Neuronal stem cell (in vitro differentiated cells): ENCODE measurements around the gene ELMOD3.

Source experiments
- DNase-seq: peaks from one replicate; pipeline ENCODE4 v3.0.0-alpha.2; 2013; ENCODE audit warnings: low spot score
- H2AFZ ChIP-seq: one replicate; pipeline ENCODE4 v1.6.1; 2013; ENCODE audit warnings: mild to moderate bottlenecking, low read length, inconsistent platforms
- H2AK5ac ChIP-seq: 2 replicates; pipeline ENCODE4 v1.6.1; 2013; ENCODE audit warnings: low read depth, mild to moderate bottlenecking, inconsistent platforms, low read length, moderate library complexity, mixed read lengths
- H2BK120ac ChIP-seq: 2 replicates; pipeline ENCODE4 v1.6.1; 2013; ENCODE audit warnings: low read depth, mild to moderate bottlenecking, inconsistent platforms, low read length, moderate library complexity, mixed read lengths
- H2BK12ac ChIP-seq: one replicate; pipeline ENCODE4 v1.6.1; 2013; ENCODE audit warnings: low read length, inconsistent platforms
- H2BK15ac ChIP-seq: 2 replicates; pipeline ENCODE4 v1.6.1; 2013; ENCODE audit warnings: mild to moderate bottlenecking, low read length, inconsistent platforms, mixed read lengths
- H2BK5ac ChIP-seq: one replicate; pipeline ENCODE4 v1.6.1; 2013; ENCODE audit warnings: inconsistent platforms, mild to moderate bottlenecking, low read length, moderate library complexity
- H3K14ac ChIP-seq: one replicate; pipeline ENCODE4 v1.6.1; 2013; ENCODE audit warnings: low read length, inconsistent platforms
- H3K18ac ChIP-seq: 2 replicates; pipeline ENCODE4 v1.6.1; 2013; ENCODE audit warnings: low read length, inconsistent platforms
- H3K23ac ChIP-seq: 2 replicates; pipeline ENCODE4 v1.6.1; 2013; ENCODE audit warnings: low read depth, mild to moderate bottlenecking, mixed read lengths, low read length, inconsistent platforms; ENCODE audit not compliant: poor library complexity
- H3K27ac ChIP-seq: replicated peaks from 3 replicates; pipeline ENCODE4 v1.5.1; 2013; ENCODE audit warnings: low read length, inconsistent platforms
- H3K27me3 ChIP-seq, 3 experiments: 2 replicates each; pipeline ENCODE4 v1.6.1; 2013; ENCODE audit warnings: low read length in 3 of 3, mild to moderate bottlenecking in 2 of 3, inconsistent platforms in 1 of 3, low read depth in 1 of 3, mixed read lengths in 1 of 3, moderate library complexity in 1 of 3; ENCODE audit not compliant: control insufficient read depth in 3 of 3, insufficient read depth in 3 of 3
- H3K36me3 ChIP-seq, 2 donors: replicated peaks in 1 of 2; 2 replicates each; pipeline ENCODE4 v1.6.1; 2013; ENCODE audit warnings: low read length in 2 of 2; ENCODE audit not compliant: control insufficient read depth in 2 of 2, insufficient read depth in 2 of 2
- H3K4ac ChIP-seq: 2 replicates; pipeline ENCODE4 v1.6.1; 2013; ENCODE audit warnings: inconsistent platforms, mild to moderate bottlenecking, low read length, moderate library complexity
- H3K4me1 ChIP-seq, 2 donors: 1 replicate in 1 of 2; 2 replicates in 1 of 2; pipeline ENCODE4 v1.6.1; 2013; ENCODE audit warnings: low read length in 2 of 2, low read depth in 1 of 2; ENCODE audit not compliant: control insufficient read depth in 2 of 2, insufficient read depth in 1 of 2
- H3K4me2 ChIP-seq: one replicate; pipeline ENCODE4 v1.6.1; 2013; ENCODE audit warnings: mild to moderate bottlenecking, low read length, inconsistent platforms; ENCODE audit not compliant: insufficient read depth, poor library complexity, severe bottlenecking
- H3K4me3 ChIP-seq, 2 donors: 2 replicates each; pipeline ENCODE4 v1.5.1; 2013; ENCODE audit warnings: low read length in 2 of 2, mild to moderate bottlenecking in 2 of 2, inconsistent platforms in 1 of 2, moderate library complexity in 1 of 2
- H3K79me1 ChIP-seq: one replicate; pipeline ENCODE4 v1.6.1; 2013; ENCODE audit warnings: low read depth, mild to moderate bottlenecking, inconsistent platforms, low read length, moderate library complexity
- H3K9ac ChIP-seq: one replicate; pipeline ENCODE4 v1.6.1; 2013; ENCODE audit warnings: mild to moderate bottlenecking, low read depth, low read length, inconsistent platforms; ENCODE audit not compliant: poor library complexity
- H3K9me3 ChIP-seq, 2 donors: replicated peaks in 1 of 2; 2 replicates each; pipeline versions ENCODE3 to v1.6.1; 2013; ENCODE audit warnings: low read length in 2 of 2, mild to moderate bottlenecking in 2 of 2, inconsistent platforms in 1 of 2, low read depth in 1 of 2, mixed read lengths in 1 of 2, moderate library complexity in 1 of 2; ENCODE audit not compliant: control insufficient read depth in 2 of 2, insufficient read depth in 1 of 2
- H4K8ac ChIP-seq: one replicate; pipeline ENCODE4 v1.6.1; 2013; ENCODE audit warnings: low read depth, mild to moderate bottlenecking, inconsistent platforms, low read length, moderate library complexity
- H4K91ac ChIP-seq: one replicate; pipeline ENCODE4 v1.6.1; 2013; ENCODE audit warnings: low read length, low read depth, mild to moderate bottlenecking, inconsistent platforms; ENCODE audit not compliant: poor library complexity
- WGBS, 2 donors: extraction: QIAGEN DNeasy Blood & Tissue Kit; methylation state at CpG; one replicate each; pipeline ENCODE4 v1.1.7; 2013; ENCODE audit warnings: missing lambda C conversion rate in 2 of 2, mixed read lengths in 1 of 2; ENCODE audit not compliant: insufficient read length in 2 of 2, insufficient replicate concordance in 1 of 2; ENCODE audit errors: extremely low coverage in 2 of 2; 5-methylcytosine and 5-hydroxymethylcytosine counted together

Gene ELMOD3

GRCh38 chr2:85368921-85369320 lies 14.4 kb downstream of the ELMOD3 start:
- Histone ChIP-seq H3K14ac (no peak overlapping the region), H4K8ac (peak overlapping the region; percentile 24), H3K4me3 (no peak overlapping the region), H3K9ac (no peak overlapping the region), H2AK5ac (no peak overlapping the region), H3K18ac (no peak overlapping the region), H3K4me1 (no peaks in the 10 kb centered on the region), H2BK5ac (no peak overlapping the region), H3K23ac (no peak overlapping the region), H2AFZ (no peak overlapping the region), H3K9me3 (no peaks in the 10 kb centered on the region), H3K4ac (no peak overlapping the region), H2BK12ac (no peak overlapping the region), H2BK15ac (no peak overlapping the region), H3K27me3 (no peaks in the 10 kb centered on the region), H3K27ac (no peak overlapping the region), H3K79me1 (no peaks in the 10 kb centered on the region), H2BK120ac (no peak overlapping the region), H4K91ac (no peak overlapping the region), H3K4me2 (no peak overlapping the region), H3K36me3 (peaks cover 0 to 5% of the 10 kb centered on the region in 2 donors)
- no peak for DNase-seq

- H2BK12ac ChIP-seq, result no peak overlapping the region
- H3K27ac ChIP-seq, result no peak overlapping the region
- no peak overlapping the region for H2AFZ ChIP-seq
- no peak overlapping the region for H2AK5ac ChIP-seq
- no peak overlapping the region for H3K14ac ChIP-seq
- no peaks in the 10 kb centered on the region for H3K79me1 ChIP-seq
- H3K4me2 ChIP-seq, result no peak overlapping the region
- H3K27me3 ChIP-seq, result no peaks in the 10 kb centered on the region
- no peak overlapping the region for H3K23ac ChIP-seq
- H3K4ac ChIP-seq, result no peak overlapping the region
- H2BK120ac ChIP-seq, result no peak overlapping the region
- H3K36me3 ChIP-seq, result peaks cover 0 to 5% of the 10 kb centered on the region in 2 donors
- H3K4me1 ChIP-seq, result no peaks in the 10 kb centered on the region
- no peak overlapping the region for H4K91ac ChIP-seq
- no peak overlapping the region for H4K8ac ChIP-seq
- no peak overlapping the region for H3K4me3 ChIP-seq
- no peak overlapping the region for H2BK15ac ChIP-seq
- no peak overlapping the region for H3K9ac ChIP-seq
- no peaks in the 10 kb centered on the region for H3K9me3 ChIP-seq
- no peak for DNase-seq
- WGBS, 2 donors, result no CpG with 5 or more reads among the region's 5 CpGs
- H3K18ac ChIP-seq, result no peak overlapping the region
- H2BK5ac ChIP-seq, result no peak overlapping the region
Observed at GRCh38 chr2:85369500-85369899, 14.9 kb downstream of the ELMOD3 start.

GRCh38 chr2:85371045-85371444 lies 16.5 kb downstream of the ELMOD3 start:
- Histone ChIP-seq H3K9me3 (no peaks in the 10 kb centered on the region), H3K36me3 (peaks cover 0 to 5% of the 10 kb centered on the region in 2 donors), H3K4ac (no peak overlapping the region), H3K14ac (peak overlapping the region; percentile 75), H3K4me3 (peak overlapping the region in 1 of 2 donors; percentile 67), H3K9ac (no peak overlapping the region), H3K4me1 (no peaks in the 10 kb centered on the region), H2BK120ac (no peak overlapping the region), H2BK5ac (peak overlapping the region; percentile 60), H3K23ac (no peak overlapping the region), H2AFZ (no peak overlapping the region), H3K27ac (no peak overlapping the region), H4K8ac (no peak overlapping the region), H3K18ac (no peak overlapping the region), H3K4me2 (no peak overlapping the region), H3K79me1 (no peaks in the 10 kb centered on the region), H3K27me3 (no peaks in the 10 kb centered on the region), H4K91ac (no peak overlapping the region), H2BK15ac (no peak overlapping the region), H2AK5ac (no peak overlapping the region), H2BK12ac (no peak overlapping the region)
- no peak for DNase-seq
- no CpG with 5 or more reads among the region's 11 CpGs for WGBS, 2 donors

- no peak overlapping the region for H2BK120ac ChIP-seq
- no peak overlapping the region for H3K4me3 ChIP-seq
- H2AK5ac ChIP-seq, result no peak overlapping the region
- no peak overlapping the region for H2BK12ac ChIP-seq
- no peak overlapping the region for H2BK15ac ChIP-seq
- no peak overlapping the region for H2AFZ ChIP-seq
- no peak overlapping the region for H3K23ac ChIP-seq
- no CpG with 5 or more reads among the region's 5 CpGs for WGBS, 2 donors
- no peak overlapping the region for H3K18ac ChIP-seq
- DNase-seq, result no peak
- H3K4me1 ChIP-seq, result no peaks in the 10 kb centered on the region
- H4K8ac ChIP-seq, result no peak overlapping the region
- H3K9ac ChIP-seq, result no peak overlapping the region
- peaks cover 2 to 33% of the 10 kb centered on the region in 2 donors for H3K36me3 ChIP-seq
- H3K27me3 ChIP-seq, result no peaks in the 10 kb centered on the region
- H3K9me3 ChIP-seq, result peaks cover 0 to 19% of the 10 kb centered on the region in 2 donors
- no peaks in the 10 kb centered on the region for H3K79me1 ChIP-seq
- no peak overlapping the region for H3K4me2 ChIP-seq
- H4K91ac ChIP-seq, result no peak overlapping the region
- no peak overlapping the region for H3K14ac ChIP-seq
- H3K4ac ChIP-seq, result no peak overlapping the region
- no peak overlapping the region for H3K27ac ChIP-seq
- no peak overlapping the region for H2BK5ac ChIP-seq
Observed at GRCh38 chr2:85376291-85377065, 21.9 kb downstream of the ELMOD3 start.
